HG03095 (cell line): Measurements from ENCODE around the gene NID2.

Source experiments
- ATAC-seq: cut with Tn5 transposase; IDR thresholded peaks from one replicate; pipeline ENCODE4 v1.9.1; 2021; ENCODE audit warnings: moderate library complexity; ENCODE audit not compliant: unreplicated experiment

The NID2 gene

DNA sequence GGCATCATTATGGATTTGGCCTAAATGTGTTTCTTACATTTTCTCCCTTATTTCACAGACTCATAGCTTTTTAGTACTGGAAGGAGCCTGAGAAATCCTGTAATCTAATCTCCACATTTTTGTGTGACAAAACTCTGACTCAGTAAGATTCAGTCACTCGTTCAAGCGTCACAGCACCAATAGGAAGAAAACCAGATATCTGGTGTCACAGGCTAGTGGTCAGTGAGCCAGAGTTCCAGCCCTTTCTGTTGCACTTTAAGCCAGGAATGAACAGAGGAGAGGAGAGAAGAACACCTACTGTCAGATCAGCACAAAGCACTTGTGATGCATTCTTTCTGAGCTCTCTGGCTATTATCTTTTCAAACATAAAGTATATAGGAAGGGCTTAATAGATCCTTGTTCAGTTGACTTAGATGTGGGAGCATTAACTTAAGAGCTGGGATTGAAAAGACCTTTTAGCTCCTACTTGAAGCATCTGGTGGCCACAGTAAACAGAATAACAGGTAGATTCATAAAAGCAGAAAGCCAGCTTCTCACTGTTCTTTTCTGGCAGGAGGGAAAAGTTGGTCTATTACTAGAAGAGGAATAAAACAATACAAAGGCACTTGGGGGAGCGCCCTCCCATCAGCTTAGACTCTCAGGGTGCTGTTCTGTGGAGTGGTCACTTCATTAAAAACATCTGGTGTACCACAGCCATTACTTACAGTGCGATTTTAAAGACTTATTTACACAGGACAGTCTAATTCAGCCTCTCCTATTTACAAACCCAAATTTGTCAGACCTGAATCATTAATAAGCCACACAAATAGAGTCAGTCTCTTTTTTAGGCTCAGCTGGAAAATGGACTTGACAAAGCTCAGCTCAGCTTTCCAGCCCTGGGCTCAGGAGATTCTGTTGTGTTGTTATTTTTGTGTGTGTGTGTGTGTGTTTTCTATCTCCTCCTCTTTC lies 12.2 kb upstream of the NID2 start:
- no peak for ATAC-seq

GRCh38 chr14:52080158-52080800 lies 11.4 kb upstream of the NID2 start:
- no peak for ATAC-seq

GRCh38 chr14:52079239-52079959 lies 10.5 kb upstream of the NID2 start:
- ATAC-seq, result no peak

- no peak for ATAC-seq
Observed at GRCh38 chr14:52078721-52079120, 9.9 kb upstream of the NID2 start.

- ATAC-seq, result no peak
Observed at GRCh38 chr14:52078095-52078531, 9.3 kb upstream of the NID2 start.

DNA sequence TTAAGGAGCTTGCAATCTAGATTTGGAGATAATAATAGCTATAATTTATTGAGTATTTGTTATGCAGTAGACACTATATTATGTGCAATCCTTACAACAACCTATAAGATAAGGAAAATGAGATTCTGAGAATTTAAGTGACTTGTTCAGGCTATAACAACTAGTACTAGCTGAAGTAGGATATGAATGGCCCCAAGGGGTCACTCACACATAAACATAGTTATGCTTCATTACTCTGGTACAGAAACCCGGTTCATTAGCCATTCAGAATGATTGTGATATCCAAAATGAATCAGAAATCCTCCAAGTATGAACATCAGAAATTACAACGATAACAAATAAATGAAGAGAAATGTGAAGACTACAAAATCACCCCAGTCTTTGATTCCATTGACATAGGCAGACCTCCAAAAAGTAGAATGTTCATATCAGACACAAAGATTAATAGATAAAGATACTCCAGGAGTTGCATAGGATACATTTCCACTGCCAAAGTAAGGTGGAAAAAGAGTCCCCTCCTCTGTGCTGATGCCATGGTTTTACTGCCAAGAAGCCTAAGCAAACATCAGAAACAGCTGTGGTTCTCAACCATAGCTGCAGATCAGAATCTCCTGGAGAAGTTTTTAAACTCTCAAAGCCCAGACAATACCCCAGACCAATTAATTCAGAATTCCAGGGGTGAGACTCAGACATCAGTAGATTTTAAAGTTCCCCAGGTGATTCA lies 8.6 kb upstream of the NID2 start:
- ATAC-seq, result no peak

DNA sequence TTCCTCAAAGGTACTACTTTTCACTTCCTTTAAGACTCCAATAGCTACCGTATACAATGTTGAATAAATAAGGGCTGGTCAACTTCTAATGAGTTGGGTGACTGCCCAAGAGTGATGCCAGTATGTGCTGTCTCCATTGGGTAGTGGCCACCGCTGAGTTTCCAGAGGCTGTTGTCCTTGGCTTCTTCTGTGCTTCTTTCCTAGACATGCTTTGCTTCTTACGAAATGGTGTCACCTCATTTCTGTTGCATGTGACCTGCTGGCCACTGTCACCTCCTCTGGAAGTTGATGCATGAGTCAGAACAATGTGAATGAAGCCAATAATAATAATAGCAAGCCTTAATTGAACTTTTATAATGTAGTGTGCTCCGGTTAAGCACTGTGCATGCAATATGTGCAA lies 7.5 kb upstream of the NID2 start:
- ATAC-seq, result no peak

DNA sequence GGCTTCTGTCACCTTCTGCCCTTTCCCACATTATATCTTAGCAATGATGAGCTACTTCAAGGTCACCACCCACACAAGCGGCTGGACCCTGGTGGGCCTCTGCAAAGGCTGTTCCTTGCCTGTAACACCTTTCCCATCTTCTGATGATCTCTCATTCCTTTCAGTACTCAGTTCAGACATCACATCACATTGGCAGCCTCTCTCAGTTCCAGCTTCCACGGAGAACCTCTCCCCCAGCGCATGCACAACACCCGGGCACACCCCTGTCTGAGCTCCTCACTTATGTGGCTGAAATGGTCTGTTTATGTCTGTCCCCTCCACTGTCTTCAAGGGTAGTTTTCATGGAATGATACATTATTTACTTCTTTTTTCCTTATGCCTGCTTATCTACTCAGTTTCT lies 6.5 kb upstream of the NID2 start:
- no peak for ATAC-seq

GRCh38 chr14:52073251-52073650 lies 4.4 kb upstream of the NID2 start:
- no peak for ATAC-seq

DNA sequence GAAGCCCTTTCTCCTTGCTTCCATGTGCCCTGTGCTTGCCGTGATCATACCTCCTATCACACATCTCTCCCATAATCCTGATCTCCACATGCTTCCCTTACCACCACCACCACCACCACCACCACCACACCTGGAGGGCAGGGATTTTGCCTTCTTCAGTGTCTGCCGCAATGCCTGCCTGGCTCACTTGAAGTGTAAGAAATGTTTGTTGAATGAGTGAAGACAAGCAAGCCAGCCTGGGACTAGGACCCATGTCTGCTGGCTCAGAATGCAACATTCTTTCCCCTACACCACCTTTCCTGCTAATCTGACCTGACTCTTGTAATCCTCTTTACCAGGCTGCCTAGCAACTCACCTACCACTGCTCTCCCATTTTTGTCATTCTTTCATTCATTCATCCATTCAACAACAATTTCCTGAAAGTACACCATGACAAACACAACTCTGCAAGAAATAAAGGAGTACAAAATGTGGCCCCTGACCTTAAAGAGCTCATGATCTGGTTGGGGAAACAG lies 3.5 kb upstream of the NID2 start:
- no peak for ATAC-seq

DNA sequence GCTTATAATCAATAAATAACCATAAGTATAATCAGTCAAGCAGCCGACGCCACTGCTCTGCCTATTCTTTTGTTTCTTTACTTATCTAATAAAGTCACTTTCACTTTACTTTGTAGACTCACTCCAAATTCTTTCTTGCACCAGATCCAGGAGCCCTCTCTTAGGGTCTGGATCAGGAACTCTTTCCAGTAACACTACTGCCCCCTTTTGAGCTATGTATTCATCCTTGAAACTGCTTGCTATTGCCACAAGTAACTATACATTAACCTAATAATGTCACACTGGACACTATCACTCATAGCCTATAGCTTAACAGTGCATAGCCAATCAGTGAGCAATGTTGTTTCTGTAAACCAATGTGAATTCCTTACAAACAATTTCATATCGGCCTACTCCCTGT lies 2.8 kb upstream of the NID2 start:
- ATAC-seq, result no peak

DNA sequence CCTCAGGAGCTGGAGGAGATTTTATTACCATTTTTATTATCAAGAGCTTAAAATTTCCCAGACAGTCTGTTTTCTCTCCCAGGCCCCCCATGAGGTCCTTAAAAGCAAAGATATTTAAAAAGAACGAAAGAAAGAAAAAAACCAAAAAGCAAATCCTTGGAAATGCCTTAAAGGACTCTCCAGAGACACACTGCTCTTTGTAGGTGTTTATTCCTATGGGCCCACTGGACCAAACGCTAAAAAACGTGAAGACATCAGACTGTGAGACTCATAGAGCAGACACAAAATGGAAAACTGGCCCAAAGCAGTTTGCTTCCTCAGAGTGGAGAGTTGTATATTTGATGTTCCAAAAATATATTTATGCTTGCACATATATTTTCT lies 1.2 kb upstream of the NID2 start:
- ATAC-seq, result no peak

- ATAC-seq, result no peak
Observed at GRCh38 chr14:52069307-52070050, 620 bp upstream of the NID2 start.

GRCh38 chr14:52067873-52068614 lies 815 bp downstream of the NID2 start:
- no peak for ATAC-seq

- ATAC-seq, result no peak
Observed at GRCh38 chr14:52064174-52064573, 4.7 kb downstream of the NID2 start.

DNA sequence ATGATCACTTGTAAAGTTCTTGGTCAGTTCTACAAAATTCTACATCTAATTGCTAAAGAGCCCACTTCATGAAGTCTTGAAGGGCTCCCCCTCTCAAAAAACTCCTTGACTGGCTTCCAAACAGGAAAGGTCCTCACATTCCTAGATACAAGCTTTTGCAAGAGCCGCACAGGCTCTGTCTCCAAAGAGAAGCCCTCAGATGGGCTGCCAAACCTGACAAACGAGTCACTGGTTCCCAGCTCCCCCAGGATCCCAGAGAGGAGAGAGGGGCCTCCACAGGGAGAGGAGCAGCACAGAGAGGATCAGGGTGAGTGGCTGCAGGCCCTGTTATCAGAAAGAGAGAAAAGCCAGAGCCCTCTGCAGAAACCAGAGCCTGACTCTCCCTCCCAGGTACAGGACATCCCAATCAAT lies 5.8 kb downstream of the NID2 start:
- no peak for ATAC-seq

- ATAC-seq, result no peak
Observed at GRCh38 chr14:52061890-52062289, 7.0 kb downstream of the NID2 start.

DNA sequence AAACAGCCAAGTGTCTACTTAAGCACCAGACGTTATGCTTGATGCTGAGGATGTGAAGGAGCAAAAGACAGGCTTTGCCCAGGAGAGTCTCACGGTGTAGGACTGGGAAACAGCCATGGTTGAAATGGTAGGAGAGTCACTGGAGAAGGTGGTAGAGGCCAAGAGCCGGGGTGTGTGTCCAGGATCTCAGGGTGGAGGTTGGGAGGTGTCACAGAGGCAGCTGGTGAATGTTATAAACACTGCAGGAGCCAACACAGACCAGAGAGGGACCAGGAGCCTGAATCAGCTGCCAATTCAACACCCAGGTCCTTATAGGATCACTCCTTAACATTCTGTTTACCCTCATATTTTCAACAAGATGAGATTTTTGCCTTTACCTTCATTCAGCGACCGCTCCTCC lies 7.5 kb downstream of the NID2 start:
- ATAC-seq, result no peak

DNA sequence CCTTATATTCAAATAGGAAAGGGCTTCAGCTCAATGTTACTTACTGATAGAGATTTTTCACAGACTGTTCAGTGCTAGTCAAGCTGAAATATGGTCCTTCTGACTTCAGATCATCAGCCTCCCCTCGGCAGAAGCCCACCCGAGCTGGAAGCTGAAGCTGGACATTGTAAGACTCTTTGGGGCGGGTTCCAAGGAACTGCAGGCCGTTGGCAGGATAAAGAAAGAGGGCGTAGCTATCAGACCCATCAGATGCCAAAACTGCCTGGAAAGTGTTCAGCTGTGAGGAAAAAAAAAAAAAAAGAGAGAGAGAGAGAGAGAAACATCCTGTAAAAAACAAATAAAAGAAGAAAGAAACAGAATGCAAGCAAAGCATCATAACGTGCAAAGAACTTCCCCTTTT lies 8.8 kb downstream of the NID2 start:
- ATAC-seq, result no peak
